Measurements from ENCODE around the gene PDLIM7. TPM values are rescaled to one million over a fixed set of nuclear protein-coding genes. Genes with fewer than 3 reads are reported as not detected.

PDLIM7 gene
- total RNA-seq, 1 donor from 2014 or later, result 38.7 TPM

GRCh38 chr5:177455036-177455660 lies 42.3 kb downstream of the PDLIM7 start:
- H3K4me1 ChIP-seq, result peaks cover 14% of the 10 kb centered on the region
- Mint-ChIP-seq H3K4me1 (peaks cover 46% of the 10 kb centered on the region), H3K27me3 (ENCODE audit: insufficient read depth, low read depth) (peaks cover 20% of the 10 kb centered on the region), H3K9me3 (no peaks in the 10 kb centered on the region), H3K36me3 (peaks cover 11% of the 10 kb centered on the region), H3K4me3 (peak overlapping the region; percentile 76), H3K27ac (no peak overlapping the region)
- H3K4me3 ChIP-seq, result peak overlapping the region; percentile 57
- H4K20me1 ChIP-seq (ENCODE audit: low read depth), result peaks cover 56% of the 10 kb centered on the region
- H3K79me2 ChIP-seq (ENCODE audit: low read depth), result peaks cover 11% of the 10 kb centered on the region
- no peaks in the 10 kb centered on the region for H3K27me3 ChIP-seq
- H3F3A ChIP-seq (ENCODE audit: low read depth), result peaks cover 64% of the 10 kb centered on the region
- TF ChIP-seq EZH2 (IDR thresholded peaks at IDR 0.05) (peak; percentile 8), EZH2phosphoT487 (IDR thresholded peaks at IDR 0.05) (no peak), CTCF (IDR thresholded peaks at IDR 0.05) (peak; percentile 76)
- no peaks in the 10 kb centered on the region for H3K9me3 ChIP-seq (ENCODE audit: low read depth)
- H2AFZ ChIP-seq (replicated peaks), result no peak overlapping the region
- no peak overlapping the region for H3K9ac ChIP-seq
- DNase-seq (ENCODE audit: low spot score), result peak; percentile 94
- peak overlapping the region; percentile 84 for H3K4me2 ChIP-seq
- peaks cover 4% of the 10 kb centered on the region for H3K36me3 ChIP-seq
- H3K27ac ChIP-seq, result peak overlapping the region; percentile 16

GRCh38 chr5:177454397-177455035 lies 42.9 kb downstream of the PDLIM7 start:
- Histone ChIP-seq H3K4me2 (peak overlapping the region; percentile 84), H3K9me3 (ENCODE audit: low read depth) (no peaks in the 10 kb centered on the region), H3K9ac (no peak overlapping the region), H3K27me3 (no peaks in the 10 kb centered on the region), H2AFZ (replicated peaks) (no peak overlapping the region), H3K27ac (peak overlapping the region; percentile 16), H4K20me1 (ENCODE audit: low read depth) (peaks cover 52% of the 10 kb centered on the region), H3K36me3 (peaks cover 4% of the 10 kb centered on the region), H3F3A (ENCODE audit: low read depth) (peaks cover 57% of the 10 kb centered on the region), H3K79me2 (ENCODE audit: low read depth) (peaks cover 11% of the 10 kb centered on the region), H3K4me3 (peak overlapping the region; percentile 57), H3K4me1 (peaks cover 14% of the 10 kb centered on the region)
- peak; percentile 95 for DNase-seq (ENCODE audit: low spot score)
- Mint-ChIP-seq H3K36me3 (peaks cover 11% of the 10 kb centered on the region), H3K27ac (no peak overlapping the region), H3K27me3 (ENCODE audit: insufficient read depth, low read depth) (peaks cover 20% of the 10 kb centered on the region), H3K9me3 (no peaks in the 10 kb centered on the region), H3K4me1 (peaks cover 50% of the 10 kb centered on the region), H3K4me3 (peak overlapping the region; percentile 84)
- TF ChIP-seq EZH2 (IDR thresholded peaks at IDR 0.05), result peak; percentile 31
- peak; percentile 83 for TF ChIP-seq CTCF (IDR thresholded peaks at IDR 0.05)
- no peak for TF ChIP-seq EZH2phosphoT487 (IDR thresholded peaks at IDR 0.05)

- peak overlapping the region; percentile 57 for H3K4me3 ChIP-seq
- H3K4me2 ChIP-seq, result peak overlapping the region; percentile 84
- no peak overlapping the region for H3K27ac Mint-ChIP-seq
- no peak for DNase-seq (ENCODE audit: low spot score)
- peaks cover 11% of the 10 kb centered on the region for H3K36me3 Mint-ChIP-seq
- no peak for TF ChIP-seq EZH2 (IDR thresholded peaks at IDR 0.05)
- no peak for TF ChIP-seq EZH2phosphoT487 (IDR thresholded peaks at IDR 0.05)
- no peak for TF ChIP-seq CTCF (IDR thresholded peaks at IDR 0.05)
- no peaks in the 10 kb centered on the region for H3K27me3 ChIP-seq
- H3K4me1 Mint-ChIP-seq, result peaks cover 52% of the 10 kb centered on the region
- H2AFZ ChIP-seq (replicated peaks), result no peak overlapping the region
- H3K9ac ChIP-seq, result no peak overlapping the region
- H3K9me3 ChIP-seq (ENCODE audit: low read depth), result no peaks in the 10 kb centered on the region
- H3K27ac ChIP-seq, result no peak overlapping the region
- peaks cover 52% of the 10 kb centered on the region for H4K20me1 ChIP-seq (ENCODE audit: low read depth)
- H3K4me1 ChIP-seq, result peaks cover 14% of the 10 kb centered on the region
- peak overlapping the region; percentile 84 for H3K4me3 Mint-ChIP-seq
- H3K36me3 ChIP-seq, result peaks cover 4% of the 10 kb centered on the region
- peaks cover 56% of the 10 kb centered on the region for H3F3A ChIP-seq (ENCODE audit: low read depth)
- no peaks in the 10 kb centered on the region for H3K9me3 Mint-ChIP-seq
- H3K79me2 ChIP-seq (ENCODE audit: low read depth), result peaks cover 11% of the 10 kb centered on the region
- peaks cover 20% of the 10 kb centered on the region for H3K27me3 Mint-ChIP-seq (ENCODE audit: insufficient read depth, low read depth)
Measured at GRCh38 chr5:177453852-177454396, 43.5 kb downstream of the PDLIM7 start.
